Caco-2 (cell line): Measurements from ENCODE around the gene ZNF177. TPM values are rescaled to one million over a fixed set of nuclear protein-coding genes. Genes with fewer than 3 reads are reported as not detected.

Source experiments
- BruUV-seq: library from RNA; stranded (reverse); fragments of 400-500 nt; replicated peaks from 2 replicates; lab custom pipeline; 2021; lab: Mats Ljungman, UMichigan
- CTCF ChIA-PET: fragments of 300-600 bp; sonication (Branson Sonifier 250); formaldehyde crosslinking; loops from one replicate; lab custom pipeline; 2022; ENCODE audit warnings: antibody characterized with exemption; lab: Charles Lee
- POLR2A ChIA-PET: fragments of 300-600 bp; sonication (Branson Sonifier 250); formaldehyde crosslinking; loops from one replicate; lab custom pipeline; 2022; ENCODE audit warnings: antibody characterized with exemption; lab: Charles Lee
- DNase-seq, 2 experiments: peaks; one replicate each; pipeline versions ENCODE4 v3.0.0 to v3.0.0-alpha.2; 2020 to 2022
- H3K27me3 ChIP-seq: replicated peaks from 2 replicates; pipeline ENCODE4 v1.6.0; 2011; ENCODE audit warnings: low read length; ENCODE audit not compliant: control insufficient read depth, insufficient read depth
- H3K36me3 ChIP-seq: 2 replicates; pipeline ENCODE4 v1.5.1; 2011; ENCODE audit warnings: low read length; ENCODE audit not compliant: control insufficient read depth, insufficient read depth
- H3K4me1 ChIP-seq: fragments of 250-450 bp; sonication (Bioruptor Pico); 2 replicates; pipeline ENCODE4 v1.5.1; 2020; ENCODE audit warnings: mild to moderate bottlenecking
- H3K4me3 ChIP-seq: 2 replicates; pipeline ENCODE4 v1.5.1; 2011; ENCODE audit warnings: low read depth, mild to moderate bottlenecking, control low read depth, low read length
- H3K9me3 ChIP-seq: fragments of 250-450 bp; sonication (Bioruptor Pico); 2 replicates; pipeline ENCODE4 v1.5.1; 2020; ENCODE audit warnings: mild to moderate bottlenecking, moderate library complexity
- H3K27ac Mint-ChIP-seq: one replicate; pipeline ENCODE4 v1.8.0; 2022; ENCODE audit warnings: mixed read lengths; ENCODE audit not compliant: unreplicated experiment
- H3K27me3 Mint-ChIP-seq: one replicate; pipeline ENCODE4 v1.8.0; 2022; ENCODE audit warnings: mixed read lengths; ENCODE audit not compliant: insufficient read depth, unreplicated experiment
- H3K36me3 Mint-ChIP-seq: one replicate; pipeline ENCODE4 v1.8.0; 2022; ENCODE audit warnings: mild to moderate bottlenecking, mixed read lengths; ENCODE audit not compliant: insufficient read depth, unreplicated experiment
- H3K4me1 Mint-ChIP-seq: one replicate; pipeline ENCODE4 v1.8.0; 2022; ENCODE audit warnings: low read depth, mixed read lengths; ENCODE audit not compliant: unreplicated experiment
- H3K4me3 Mint-ChIP-seq: one replicate; pipeline ENCODE4 v1.8.0; 2022; ENCODE audit warnings: mild to moderate bottlenecking, moderate library complexity, mixed read lengths; ENCODE audit not compliant: unreplicated experiment
- H3K9me3 Mint-ChIP-seq: one replicate; pipeline ENCODE4 v1.8.0; 2022; ENCODE audit warnings: mixed read lengths; ENCODE audit not compliant: unreplicated experiment
- CTCF ChIP-seq, 2 experiments: fragments of 200-600 bp in 1 of 2; IDR thresholded peaks; 1 replicate in 1 of 2; 2 replicates in 1 of 2; pipeline versions ENCODE4 v1.5.1 to v1.8.0; 2011 to 2022; ENCODE audit warnings: antibody characterized with exemption in 1 of 2, control low read depth in 1 of 2, inconsistent platforms in 1 of 2, low read depth in 1 of 2, low read length in 1 of 2, mild to moderate bottlenecking in 1 of 2, moderate library complexity in 1 of 2; ENCODE audit not compliant: insufficient read depth in 1 of 2, severe bottlenecking in 1 of 2, unreplicated experiment in 1 of 2
- intact Hi-C: fragments of 100-400 bp; cut with micrococcal nuclease; formaldehyde crosslinking; loops from one replicate; pipeline ENCODE4 v1.10.0; 2022; ENCODE audit not compliant: unreplicated experiment
- total RNA-seq: library from RNA; stranded (reverse); gene quantifications from 2 replicates; pipeline ENCODE4 v1.2.3, GENCODE V29; 2022

ZNF177 gene
- total RNA-seq, 1 experiment from 2014 or later = 0.34 TPM

- H3K36me3 Mint-ChIP-seq = peaks cover 24% of the 10 kb centered on the region
- no peak overlapping the region for H3K4me3 Mint-ChIP-seq
Observed at GRCh38 chr19:9431475-9431874, 68.7 kb downstream of the ZNF177 start.

More at GRCh38 chr19:9431475-9431874, 68.7 kb downstream of the ZNF177 start:
- peak; percentile 4 to 13 for TF ChIP-seq CTCF (IDR thresholded peaks at IDR 0.05; ENCODE audit: insufficient read depth in 1 of 2, low read depth in 1 of 2, low read length in 1 of 2, severe bottlenecking in 1 of 2, unreplicated experiment in 1 of 2)
- Mint-ChIP-seq H3K4me1 (peaks cover 8% of the 10 kb centered on the region), H3K9me3 (no peaks in the 10 kb centered on the region), H3K27me3 (no peaks in the 10 kb centered on the region), H3K27ac (no peak overlapping the region)
- Histone ChIP-seq H3K9me3 (no peaks in the 10 kb centered on the region), H3K27me3 (no peaks in the 10 kb centered on the region), H3K36me3 (no peaks in the 10 kb centered on the region; the same call in 1 of the 2 replicates), H3K4me3 (no peak overlapping the region), H3K4me1 (no peaks in the 10 kb centered on the region)
- ChIA-PET CTCF (no interaction called here), POLR2A (no interaction called here)
- no peak for DNase-seq
- no TSS peak for BruUV-seq
- intact Hi-C loops = loop anchor here (10.0 kb wide), 2 partner anchors 103 to 227 kb away; partner anchors contain the start of gene ZNF426

Other genes with a start within 250 kb of the ZNF177 start
- not detected in 2 replicates for gene OR7G1, start 247.2 kb upstream of the ZNF177 start, total RNA-seq
- gene OR7G3, start 236.1 kb upstream of the ZNF177 start, total RNA-seq = not detected in 2 replicates
- 33.7 and 35.2 TPM in 2 replicates for gene ZNF317, start 222.6 kb upstream of the ZNF177 start, total RNA-seq
- not detected in 2 replicates for gene OR7D2, start 184.0 kb upstream of the ZNF177 start, total RNA-seq
- gene OR7D4, start 143.4 kb upstream of the ZNF177 start, total RNA-seq = not detected in 2 replicates
- not detected in 2 replicates for gene OR7E24, start 112.1 kb upstream of the ZNF177 start, total RNA-seq
- 0.77 and 2.0 TPM in 2 replicates for gene ZNF699, start 53.2 kb upstream of the ZNF177 start, total RNA-seq
- 5.4 and 5.5 TPM in 2 replicates for gene ZNF559, start 38.8 kb upstream of the ZNF177 start, total RNA-seq
- gene ZNF266, start 72.6 kb downstream of the ZNF177 start, total RNA-seq = 18.5 and 20.4 TPM in 2 replicates
- not detected in 2 replicates for gene ZNF560, start 135.6 kb downstream of the ZNF177 start, total RNA-seq
- 4.6 and 6.6 TPM in 2 replicates for gene ZNF426, start 175.6 kb downstream of the ZNF177 start, total RNA-seq
- 35.5 and 38.4 TPM in 2 replicates for gene ZNF121, start 221.5 kb downstream of the ZNF177 start, total RNA-seq